Measurements from ENCODE around the gene RAB5B. TPM values are rescaled to one million over a fixed set of nuclear protein-coding genes. Genes with fewer than 3 reads are reported as not detected.

Gene RAB5B
- total RNA-seq, 1 experiment from 2014 or later, result 44.5 TPM

DNA sequence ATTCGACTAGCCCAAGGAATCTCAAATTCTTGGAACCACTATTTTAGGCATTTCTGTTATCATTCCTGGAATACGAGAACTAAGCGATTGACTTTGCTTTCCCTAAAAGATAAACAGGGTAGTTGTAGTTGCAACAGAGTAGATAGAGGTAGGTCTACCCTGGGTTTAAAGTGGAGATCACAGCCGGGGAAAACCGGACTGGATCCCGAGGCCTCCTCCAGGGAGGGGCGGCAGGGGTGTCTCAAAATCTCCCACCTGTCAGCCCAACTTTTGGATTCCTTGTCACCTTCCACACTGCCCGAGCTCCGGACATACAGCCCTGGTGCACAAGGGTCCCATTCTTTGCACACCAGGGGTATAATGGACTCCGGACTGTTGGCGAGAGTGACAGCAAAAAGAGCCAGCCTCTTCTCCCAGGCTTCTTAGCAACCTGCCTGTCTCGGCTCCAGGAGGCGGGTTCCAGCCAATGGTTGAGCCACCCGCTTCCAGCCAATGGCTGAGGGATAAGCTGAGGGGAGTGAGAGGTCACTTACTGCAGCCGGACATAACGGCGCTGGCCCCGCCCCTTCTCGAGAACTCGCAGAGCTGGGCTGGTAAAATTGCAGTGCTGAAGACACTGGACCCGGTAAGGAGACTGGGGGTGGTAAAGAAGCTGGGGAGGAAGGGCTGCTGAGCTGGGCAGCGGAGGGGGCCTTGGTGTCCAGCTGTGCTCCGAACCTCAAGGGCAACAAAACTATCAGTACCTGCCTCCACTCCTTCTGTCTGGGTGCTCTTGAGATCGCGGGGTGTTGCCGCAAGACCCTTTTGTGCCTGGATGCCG is 23.0 kb downstream of the RAB5B start, which contains the start of gene SUOX:
SUOX (plus strand) TSS at position 562 of the 820 bp plus-strand sequence. CDS start 4,946 bp downstream, outside the sequence.
- intact Hi-C loops (cut with micrococcal nuclease), result loop anchor here (1.0 to 5.0 kb wide), 3 partner anchors 32 to 120 kb away; partner anchors contain the start of genes RPL41, RPS26 and ZC3H10
- Histone ChIP-seq H4K20me1 (ENCODE audit: insufficient read depth) (no peaks in the 10 kb centered on the region), H3K27ac (ENCODE audit: low read depth, low read length) (peak within 1 kb of the TSS; percentile 63), H3K27me3 (ENCODE audit: insufficient read depth, low read length) (no peaks in the 10 kb centered on the region), H3K4me2 (ENCODE audit: low read length) (peak within 1 kb of the TSS; percentile 88), H3K4me1 (ENCODE audit: control insufficient read depth in 1 of 2, insufficient read depth in 2 of 2, low read length in 2 of 2) (peaks cover 8 to 15% of the 10 kb centered on the region in 2 experiments; a peak in 3 of 4 replicates), H3K9ac (ENCODE audit: low read length) (peak within 1 kb of the TSS; percentile 73), H3K9me3 (ENCODE audit: control insufficient read depth in 1 of 2, insufficient read depth in 1 of 2, low read depth in 1 of 2, low read length in 2 of 2) (no peaks in the 10 kb centered on the region), H3K9me2 (ENCODE audit: insufficient read depth) (no peaks in the 10 kb centered on the region), H3K4me3 (replicated peaks in 1 of 2; ENCODE audit: low read depth in 1 of 2, low read length in 2 of 2) (peak within 1 kb of the TSS; percentile 62 to 76), H3K36me3 (ENCODE audit: control insufficient read depth in 1 of 2, insufficient read depth in 2 of 2, low read length in 2 of 2) (peaks cover 7 to 18% of the 10 kb centered on the region in 2 experiments; a peak in 2 of 4 replicates), H2AFZ (ENCODE audit: low read depth, low read length, poor library complexity, severe bottlenecking) (peak within 1 kb of the TSS; percentile 37), H3K79me2 (ENCODE audit: insufficient read depth, low read length) (no peaks in the 10 kb centered on the region)
- ATAC-seq (peak; percentile 99), DNase-seq (ENCODE audit: low read depth, low spot score) (peak; percentile 93)
- TSS peak; percentile 88 for BruUV-seq (replicated peaks)
- TF ChIP-seq EZH2phosphoT487 (IDR thresholded peaks at IDR 0.05; ENCODE audit: borderline replicate concordance) (no peak), SIN3A (IDR thresholded peaks at IDR 0.05; ENCODE audit: low read depth) (peak; percentile 78; the same call in 1 of the 2 replicates), JUND (IDR thresholded peaks at IDR 0.05) (no peak), YY1 (IDR thresholded peaks at IDR 0.05; ENCODE audit: extremely low read depth, insufficient replicate concordance, low read depth, low read length) (peak; percentile 61), TCF7L2 (IDR thresholded peaks at IDR 0.05; ENCODE audit: borderline replicate concordance, extremely low read depth, insufficient read depth, insufficient read length) (no peak), RAD21 (IDR thresholded peaks at IDR 0.05; ENCODE audit: low read depth) (no peak), EGR1 (IDR thresholded peaks at IDR 0.05; ENCODE audit: low read depth) (no peak), POLR2A (IDR thresholded peaks at IDR 0.05; ENCODE audit: borderline replicate concordance, extremely low read depth, insufficient read depth, insufficient read length) (peak; percentile 55), POLR2AphosphoS5 (IDR thresholded peaks at IDR 0.05; ENCODE audit: low read depth, low read length) (peak; percentile 78), FOSL1 (IDR thresholded peaks at IDR 0.05; ENCODE audit: low read depth) (no peak), SP1 (IDR thresholded peaks at IDR 0.05; ENCODE audit: low read depth) (peak; percentile 73), CBX3 (IDR thresholded peaks at IDR 0.05; ENCODE audit: low read depth) (no peak)
- TF ChIP-seq, protein P1, sequence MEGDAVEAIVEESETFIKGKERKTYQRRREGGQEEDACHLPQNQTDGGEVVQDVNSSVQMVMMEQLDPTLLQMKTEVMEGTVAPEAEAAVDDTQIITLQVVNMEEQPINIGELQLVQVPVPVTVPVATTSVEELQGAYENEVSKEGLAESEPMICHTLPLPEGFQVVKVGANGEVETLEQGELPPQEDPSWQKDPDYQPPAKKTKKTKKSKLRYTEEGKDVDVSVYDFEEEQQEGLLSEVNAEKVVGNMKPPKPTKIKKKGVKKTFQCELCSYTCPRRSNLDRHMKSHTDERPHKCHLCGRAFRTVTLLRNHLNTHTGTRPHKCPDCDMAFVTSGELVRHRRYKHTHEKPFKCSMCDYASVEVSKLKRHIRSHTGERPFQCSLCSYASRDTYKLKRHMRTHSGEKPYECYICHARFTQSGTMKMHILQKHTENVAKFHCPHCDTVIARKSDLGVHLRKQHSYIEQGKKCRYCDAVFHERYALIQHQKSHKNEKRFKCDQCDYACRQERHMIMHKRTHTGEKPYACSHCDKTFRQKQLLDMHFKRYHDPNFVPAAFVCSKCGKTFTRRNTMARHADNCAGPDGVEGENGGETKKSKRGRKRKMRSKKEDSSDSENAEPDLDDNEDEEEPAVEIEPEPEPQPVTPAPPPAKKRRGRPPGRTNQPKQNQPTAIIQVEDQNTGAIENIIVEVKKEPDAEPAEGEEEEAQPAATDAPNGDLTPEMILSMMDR (IDR thresholded peaks at IDR 0.05 in 2 of 3, conservative IDR thresholded peaks at IDR 0.05 in 1 of 3; ENCODE audit: borderline replicate concordance in 1 of 3, insufficient read depth in 1 of 3, low read depth in 2 of 3, low read length in 2 of 3), result no peak
- TF ChIP-seq, protein P2, sequence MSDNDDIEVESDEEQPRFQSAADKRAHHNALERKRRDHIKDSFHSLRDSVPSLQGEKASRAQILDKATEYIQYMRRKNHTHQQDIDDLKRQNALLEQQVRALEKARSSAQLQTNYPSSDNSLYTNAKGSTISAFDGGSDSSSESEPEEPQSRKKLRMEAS (IDR thresholded peaks at IDR 0.05), result no peak
- POLR2A ChIA-PET, result interaction anchor here (0.6 to 2.8 kb wide), 13 partner anchors 10 to 315 kb away, joined by 3 to 22 read pairs (median 3); partner anchors contain the start of genes PA2G4, PYM1, RAB5B and ZC3H10
- CTCF ChIA-PET, result interaction anchor here (0.7 to 3.5 kb wide), 21 partner anchors 12 to 260 kb away, joined by 3 to 48 read pairs (median 5); partner anchors contain the start of genes ERBB3, ORMDL2 and RAB5B
- RAD21 ChIA-PET (ENCODE audit: low non-redundant PET in 1 of 2, low total read pairs in 2 of 2, uncharacterized antibody in 2 of 2, unreplicated experiment in 2 of 2), result interaction anchor here in 1 of 2 experiments (0.7 to 2.0 kb wide), 4 partner anchors 23 to 50 kb away, joined by 3 to 6 read pairs (median 3); partner anchors contain the start of gene RAB5B
